ENCODE measurements around the gene CADPS2.

DNA sequence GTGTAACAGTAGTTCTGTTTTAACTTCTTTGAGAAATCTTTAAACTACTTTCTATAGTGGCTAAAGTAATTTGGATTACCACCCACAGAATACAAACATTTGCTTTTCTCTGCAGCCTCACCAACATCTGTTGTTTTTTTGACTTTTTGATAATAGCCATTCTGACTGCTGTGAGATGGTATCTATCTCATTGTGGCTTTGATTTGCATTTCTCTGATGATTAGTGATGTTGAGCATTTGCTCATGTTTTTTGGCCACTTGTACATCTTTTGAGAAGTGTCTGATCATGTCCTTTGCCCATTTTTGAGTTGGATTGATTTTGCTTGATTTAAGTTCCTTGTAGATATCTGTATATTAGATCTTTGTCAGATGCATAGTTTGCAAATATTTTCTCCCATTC is 254.0 kb downstream of the CADPS2 start:
- TF ChIP-seq, protein P1, sequence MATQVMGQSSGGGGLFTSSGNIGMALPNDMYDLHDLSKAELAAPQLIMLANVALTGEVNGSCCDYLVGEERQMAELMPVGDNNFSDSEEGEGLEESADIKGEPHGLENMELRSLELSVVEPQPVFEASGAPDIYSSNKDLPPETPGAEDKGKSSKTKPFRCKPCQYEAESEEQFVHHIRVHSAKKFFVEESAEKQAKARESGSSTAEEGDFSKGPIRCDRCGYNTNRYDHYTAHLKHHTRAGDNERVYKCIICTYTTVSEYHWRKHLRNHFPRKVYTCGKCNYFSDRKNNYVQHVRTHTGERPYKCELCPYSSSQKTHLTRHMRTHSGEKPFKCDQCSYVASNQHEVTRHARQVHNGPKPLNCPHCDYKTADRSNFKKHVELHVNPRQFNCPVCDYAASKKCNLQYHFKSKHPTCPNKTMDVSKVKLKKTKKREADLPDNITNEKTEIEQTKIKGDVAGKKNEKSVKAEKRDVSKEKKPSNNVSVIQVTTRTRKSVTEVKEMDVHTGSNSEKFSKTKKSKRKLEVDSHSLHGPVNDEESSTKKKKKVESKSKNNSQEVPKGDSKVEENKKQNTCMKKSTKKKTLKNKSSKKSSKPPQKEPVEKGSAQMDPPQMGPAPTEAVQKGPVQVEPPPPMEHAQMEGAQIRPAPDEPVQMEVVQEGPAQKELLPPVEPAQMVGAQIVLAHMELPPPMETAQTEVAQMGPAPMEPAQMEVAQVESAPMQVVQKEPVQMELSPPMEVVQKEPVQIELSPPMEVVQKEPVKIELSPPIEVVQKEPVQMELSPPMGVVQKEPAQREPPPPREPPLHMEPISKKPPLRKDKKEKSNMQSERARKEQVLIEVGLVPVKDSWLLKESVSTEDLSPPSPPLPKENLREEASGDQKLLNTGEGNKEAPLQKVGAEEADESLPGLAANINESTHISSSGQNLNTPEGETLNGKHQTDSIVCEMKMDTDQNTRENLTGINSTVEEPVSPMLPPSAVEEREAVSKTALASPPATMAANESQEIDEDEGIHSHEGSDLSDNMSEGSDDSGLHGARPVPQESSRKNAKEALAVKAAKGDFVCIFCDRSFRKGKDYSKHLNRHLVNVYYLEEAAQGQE (IDR thresholded peaks at IDR 0.05; ENCODE audit: insufficient replicate concordance, low read depth) = no peak
- TF ChIP-seq, protein P2, sequence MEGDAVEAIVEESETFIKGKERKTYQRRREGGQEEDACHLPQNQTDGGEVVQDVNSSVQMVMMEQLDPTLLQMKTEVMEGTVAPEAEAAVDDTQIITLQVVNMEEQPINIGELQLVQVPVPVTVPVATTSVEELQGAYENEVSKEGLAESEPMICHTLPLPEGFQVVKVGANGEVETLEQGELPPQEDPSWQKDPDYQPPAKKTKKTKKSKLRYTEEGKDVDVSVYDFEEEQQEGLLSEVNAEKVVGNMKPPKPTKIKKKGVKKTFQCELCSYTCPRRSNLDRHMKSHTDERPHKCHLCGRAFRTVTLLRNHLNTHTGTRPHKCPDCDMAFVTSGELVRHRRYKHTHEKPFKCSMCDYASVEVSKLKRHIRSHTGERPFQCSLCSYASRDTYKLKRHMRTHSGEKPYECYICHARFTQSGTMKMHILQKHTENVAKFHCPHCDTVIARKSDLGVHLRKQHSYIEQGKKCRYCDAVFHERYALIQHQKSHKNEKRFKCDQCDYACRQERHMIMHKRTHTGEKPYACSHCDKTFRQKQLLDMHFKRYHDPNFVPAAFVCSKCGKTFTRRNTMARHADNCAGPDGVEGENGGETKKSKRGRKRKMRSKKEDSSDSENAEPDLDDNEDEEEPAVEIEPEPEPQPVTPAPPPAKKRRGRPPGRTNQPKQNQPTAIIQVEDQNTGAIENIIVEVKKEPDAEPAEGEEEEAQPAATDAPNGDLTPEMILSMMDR (IDR thresholded peaks at IDR 0.05; ENCODE audit: insufficient read depth, low read length) = no peak
- TF ChIP-seq POLR2AphosphoS5 (IDR thresholded peaks at IDR 0.05; ENCODE audit: low read depth) (no peak), SPI1 (IDR thresholded peaks at IDR 0.05; ENCODE audit: borderline replicate concordance, low read depth) (no peak), GABPA (IDR thresholded peaks at IDR 0.05; ENCODE audit: low read depth) (no peak)

All from HL-60 (cell line).